NCI-H1436 treated with DMSO at 0.1 percent for 48 hours (cell line): Measurements from ENCODE around the gene CFDP1.

Source experiments
- DNase-seq: peaks from one replicate; lab custom pipeline; 2025; lab: John Stamatoyannopoulos, UW

CFDP1 gene

GRCh38 chr16:75250809-75251279 is 182.5 kb downstream of the CFDP1 start:
- DNase-seq: no peak

GRCh38 chr16:75250089-75250808 is 183.1 kb downstream of the CFDP1 start:
- DNase-seq: no peak

- no peak for DNase-seq
Observed at GRCh38 chr16:75249441-75249840, 183.9 kb downstream of the CFDP1 start.

GRCh38 chr16:75248536-75249380 is 184.5 kb downstream of the CFDP1 start:
- DNase-seq: no peak

GRCh38 chr16:75248142-75248535 is 185.2 kb downstream of the CFDP1 start:
- DNase-seq: no peak

- DNase-seq: no peak
Observed at GRCh38 chr16:75247249-75247648, 186.1 kb downstream of the CFDP1 start.

DNA sequence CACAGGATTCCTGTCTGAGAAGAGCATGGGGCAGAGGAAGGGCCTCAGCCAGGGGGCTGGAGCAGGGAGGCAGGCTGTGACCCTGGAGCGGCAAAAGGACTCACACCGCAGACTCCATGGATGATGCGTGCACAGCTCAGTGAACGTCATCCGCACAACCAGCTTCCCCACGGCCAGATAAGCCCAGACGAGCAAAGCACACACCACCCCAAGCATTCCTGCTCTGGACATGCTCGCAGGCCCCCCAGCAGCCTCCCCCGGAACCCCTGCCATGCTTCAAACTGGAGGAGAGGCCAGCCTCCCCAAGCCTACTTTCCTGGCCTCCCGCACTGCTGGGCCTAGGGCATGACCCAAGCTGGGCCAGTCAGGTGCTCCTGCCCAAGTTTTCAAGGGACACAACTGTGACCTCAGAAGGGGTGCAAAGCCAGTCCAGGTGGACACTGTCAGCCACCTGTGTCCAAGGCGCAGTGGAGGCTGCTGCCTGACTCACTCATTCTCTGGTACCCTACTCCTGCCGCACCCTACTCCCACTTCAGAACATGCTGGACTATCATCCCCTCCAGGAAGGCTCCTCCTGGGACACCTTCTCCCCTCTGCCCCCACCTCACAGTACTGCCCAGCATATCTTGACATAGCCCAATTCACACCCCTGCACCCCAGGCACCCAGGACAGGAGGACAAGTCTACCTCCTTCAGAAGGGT is 186.6 kb downstream of the CFDP1 start:
- no peak for DNase-seq

GRCh38 chr16:75244844-75245758 is 188.2 kb downstream of the CFDP1 start:
- no peak for DNase-seq

DNA sequence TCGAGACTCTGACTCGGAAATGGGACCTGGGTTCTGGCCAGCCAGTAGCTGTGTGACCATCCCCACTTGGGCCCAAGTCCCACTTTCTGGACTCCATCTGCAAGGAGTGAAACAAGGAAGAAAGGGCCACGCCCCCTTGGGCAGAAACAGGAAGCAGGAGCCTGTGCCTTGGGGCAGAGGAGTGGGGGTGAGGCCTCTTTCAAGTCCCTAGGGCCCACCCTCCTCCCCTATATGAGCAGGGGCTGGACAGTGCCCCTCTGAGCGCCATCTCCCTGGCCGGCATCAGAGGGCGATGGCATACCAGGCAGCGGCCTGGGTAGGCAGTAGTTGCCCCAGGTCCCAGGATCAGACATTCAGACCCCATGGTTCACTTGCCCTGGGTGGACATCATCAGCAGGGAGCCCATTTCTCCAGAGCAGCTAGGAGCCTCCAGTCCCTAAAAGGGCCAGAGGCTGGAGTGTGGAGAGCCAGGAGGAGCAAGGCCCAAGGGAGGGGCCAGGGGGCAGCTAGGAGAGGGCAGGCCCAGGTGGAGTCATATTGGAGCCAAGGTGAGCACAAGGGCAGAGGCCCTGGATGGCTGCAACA is 189.0 kb downstream of the CFDP1 start:
- DNase-seq: no peak
